Trophoblast cell (in vitro differentiated cells and primary cell): ENCODE results near the gene LINGO1.

Experiments used
- DNase-seq, 2 donors: peaks; one replicate each; pipeline ENCODE4 v3.0.0-alpha.2; 2016
- H2AFZ ChIP-seq: 2 replicates; pipeline ENCODE4 v1.6.1; 2013; ENCODE audit warnings: low read length, moderate library complexity, mild to moderate bottlenecking; ENCODE audit not compliant: insufficient read depth, poor library complexity
- H2AK5ac ChIP-seq: 2 replicates; pipeline ENCODE4 v1.6.1; 2013; ENCODE audit warnings: mild to moderate bottlenecking, low read length
- H2BK120ac ChIP-seq: 2 replicates; pipeline ENCODE4 v1.6.1; 2013; ENCODE audit warnings: low read length, mild to moderate bottlenecking, moderate library complexity; ENCODE audit not compliant: insufficient read depth, poor library complexity
- H2BK12ac ChIP-seq: 2 replicates; pipeline ENCODE4 v1.6.1; 2013; ENCODE audit warnings: mild to moderate bottlenecking, low read length, moderate library complexity
- H2BK5ac ChIP-seq: 2 replicates; pipeline ENCODE4 v1.6.1; 2013; ENCODE audit warnings: low read length, low read depth, moderate library complexity, mild to moderate bottlenecking; ENCODE audit not compliant: poor library complexity
- H3K14ac ChIP-seq: 2 replicates; pipeline ENCODE4 v1.6.1; 2013; ENCODE audit warnings: mild to moderate bottlenecking, low read length
- H3K18ac ChIP-seq: 2 replicates; pipeline ENCODE4 v1.6.1; 2013; ENCODE audit warnings: mild to moderate bottlenecking, low read length
- H3K23ac ChIP-seq: 2 replicates; pipeline ENCODE4 v1.6.1; 2013; ENCODE audit warnings: low read length
- H3K27ac ChIP-seq: 2 replicates; pipeline ENCODE4 v1.5.1; 2013; ENCODE audit warnings: low read depth, mild to moderate bottlenecking, inconsistent platforms, low read length, moderate library complexity
- H3K27me3 ChIP-seq: 2 replicates; pipeline ENCODE4 v1.6.1; 2013; ENCODE audit warnings: inconsistent platforms, mild to moderate bottlenecking, low read length, moderate library complexity; ENCODE audit not compliant: insufficient read depth
- H3K36me3 ChIP-seq, 2 experiments: 1 replicate in 1 of 2; 2 replicates in 1 of 2; pipeline ENCODE4 v1.6.1; 2013; ENCODE audit warnings: low read length in 2 of 2, mild to moderate bottlenecking in 2 of 2, moderate library complexity in 1 of 2; ENCODE audit not compliant: insufficient read depth in 2 of 2, control insufficient read depth in 1 of 2
- H3K4ac ChIP-seq: 2 replicates; pipeline ENCODE4 v1.6.1; 2013; ENCODE audit warnings: low read depth, mild to moderate bottlenecking, low read length, moderate library complexity
- H3K4me1 ChIP-seq, 2 experiments: 1 replicate in 1 of 2; 2 replicates in 1 of 2; pipeline ENCODE4 v1.6.1; 2013; ENCODE audit warnings: low read length in 2 of 2, mild to moderate bottlenecking in 2 of 2, moderate library complexity in 1 of 2; ENCODE audit not compliant: insufficient read depth in 2 of 2, control insufficient read depth in 1 of 2
- H3K4me2 ChIP-seq: 2 replicates; pipeline ENCODE4 v1.6.1; 2013; ENCODE audit warnings: inconsistent platforms, mild to moderate bottlenecking, low read length, moderate library complexity
- H3K4me3 ChIP-seq: 2 replicates; pipeline ENCODE4 v1.5.1; 2013; ENCODE audit warnings: mild to moderate bottlenecking, low read depth, low read length, inconsistent platforms
- H3K79me1 ChIP-seq: one replicate; pipeline ENCODE4 v1.6.1; 2013; ENCODE audit warnings: low read length
- H3K79me2 ChIP-seq: 2 replicates; pipeline ENCODE4 v1.6.1; 2013; ENCODE audit warnings: low read length, mild to moderate bottlenecking; ENCODE audit not compliant: control insufficient read depth, insufficient read depth, poor library complexity
- H3K9ac ChIP-seq: 2 replicates; pipeline ENCODE4 v1.6.1; 2013; ENCODE audit warnings: mild to moderate bottlenecking, low read length
- H3K9me3 ChIP-seq: 2 replicates; pipeline ENCODE4 v1.6.1; 2013; ENCODE audit warnings: low read depth, mild to moderate bottlenecking, control low read depth, inconsistent platforms, low read length; ENCODE audit not compliant: insufficient read depth
- H4K12ac ChIP-seq: 2 replicates; pipeline ENCODE4 v1.6.1; 2013; ENCODE audit warnings: low read depth, mild to moderate bottlenecking, low read length, moderate library complexity
- H4K8ac ChIP-seq: 2 replicates; pipeline ENCODE4 v1.6.1; 2013; ENCODE audit warnings: low read depth, mild to moderate bottlenecking, low read length, moderate library complexity
- H4K91ac ChIP-seq: one replicate; pipeline ENCODE4 v1.6.1; 2013; ENCODE audit warnings: low read depth, mild to moderate bottlenecking, low read length, moderate library complexity
- WGBS: extraction: QIAGEN DNeasy Blood & Tissue Kit; methylation state at CpG from one replicate; pipeline ENCODE4 v1.1.7; 2013; ENCODE audit warnings: missing lambda C conversion rate; ENCODE audit not compliant: insufficient read length, insufficient coverage; ENCODE audit errors: extremely low coverage; 5-methylcytosine and 5-hydroxymethylcytosine counted together

LINGO1 gene

GRCh38 chr15:77647961-77648360, 15.2 kb upstream of the LINGO1 start:
- H2BK12ac ChIP-seq, result no peak overlapping the region
- H3K79me1 ChIP-seq, result no peaks in the 10 kb centered on the region
- H2BK5ac ChIP-seq, result no peak overlapping the region
- H3K4me1 ChIP-seq, result no peaks in the 10 kb centered on the region
- no peaks in the 10 kb centered on the region for H3K79me2 ChIP-seq
- H3K4me2 ChIP-seq, result no peak overlapping the region
- H4K12ac ChIP-seq, result no peak overlapping the region
- H2AFZ ChIP-seq, result no peak overlapping the region
- H3K4ac ChIP-seq, result no peak overlapping the region
- H3K14ac ChIP-seq, result no peak overlapping the region
- no peak for DNase-seq
- H3K23ac ChIP-seq, result no peak overlapping the region
- H2BK120ac ChIP-seq, result no peak overlapping the region
- no peak overlapping the region for H3K27ac ChIP-seq
- H3K4me3 ChIP-seq, result peak overlapping the region; percentile 30
- no peak overlapping the region for H3K18ac ChIP-seq
- no peak overlapping the region for H4K91ac ChIP-seq
- H3K36me3 ChIP-seq, result no peaks in the 10 kb centered on the region
- no CpG with 5 or more reads among the region's 4 CpGs for WGBS
- no peaks in the 10 kb centered on the region for H3K9me3 ChIP-seq
- H3K27me3 ChIP-seq, result no peaks in the 10 kb centered on the region
- H4K8ac ChIP-seq, result no peak overlapping the region
- no peak overlapping the region for H3K9ac ChIP-seq
- H2AK5ac ChIP-seq, result no peak overlapping the region

- Histone ChIP-seq H3K79me1 (no peaks in the 10 kb centered on the region), H4K8ac (no peak overlapping the region), H2AFZ (no peak overlapping the region), H3K14ac (no peak overlapping the region), H2BK120ac (no peak overlapping the region), H3K23ac (no peak overlapping the region), H4K12ac (no peak overlapping the region), H2AK5ac (no peak overlapping the region), H3K4me1 (no peaks in the 10 kb centered on the region), H3K18ac (no peak overlapping the region), H3K79me2 (no peaks in the 10 kb centered on the region), H4K91ac (no peak overlapping the region), H3K4ac (no peak overlapping the region), H2BK12ac (no peak overlapping the region), H3K4me2 (no peak overlapping the region), H3K9ac (no peak overlapping the region), H3K36me3 (no peaks in the 10 kb centered on the region), H3K4me3 (no peak overlapping the region), H3K27ac (no peak overlapping the region), H2BK5ac (no peak overlapping the region), H3K27me3 (no peaks in the 10 kb centered on the region), H3K9me3 (no peaks in the 10 kb centered on the region)
- DNase-seq, result no peak
- WGBS, result no CpG with 5 or more reads among the region's 8 CpGs
Measured at GRCh38 chr15:77646104-77646694, 13.5 kb upstream of the LINGO1 start.

- H3K36me3 ChIP-seq, result no peaks in the 10 kb centered on the region
- no peaks in the 10 kb centered on the region for H3K9me3 ChIP-seq
- H3K18ac ChIP-seq, result no peak overlapping the region
- no peak overlapping the region for H4K91ac ChIP-seq
- WGBS, result no CpG with 5 or more reads among the region's 8 CpGs
- H3K9ac ChIP-seq, result no peak overlapping the region
- no peak overlapping the region for H4K8ac ChIP-seq
- no peak overlapping the region for H3K23ac ChIP-seq
- no peaks in the 10 kb centered on the region for H3K79me1 ChIP-seq
- no peak overlapping the region for H4K12ac ChIP-seq
- H2BK5ac ChIP-seq, result no peak overlapping the region
- no peak overlapping the region for H3K14ac ChIP-seq
- H3K79me2 ChIP-seq, result no peaks in the 10 kb centered on the region
- no peak overlapping the region for H2BK120ac ChIP-seq
- H3K4me1 ChIP-seq, result no peaks in the 10 kb centered on the region
- no peak overlapping the region for H3K4me2 ChIP-seq
- no peak for DNase-seq
- H3K4ac ChIP-seq, result no peak overlapping the region
- no peak overlapping the region for H3K27ac ChIP-seq
- no peak overlapping the region for H2BK12ac ChIP-seq
- H3K27me3 ChIP-seq, result no peaks in the 10 kb centered on the region
- H2AFZ ChIP-seq, result no peak overlapping the region
- H3K4me3 ChIP-seq, result no peak overlapping the region
- no peak overlapping the region for H2AK5ac ChIP-seq
Measured at GRCh38 chr15:77645602-77646001, 12.9 kb upstream of the LINGO1 start.

- Histone ChIP-seq H3K4ac (no peak overlapping the region), H3K4me2 (no peak overlapping the region)
Measured at GRCh38 chr15:77644543-77645247, 12.0 kb upstream of the LINGO1 start.

More at GRCh38 chr15:77644543-77645247, 12.0 kb upstream of the LINGO1 start:
- Histone ChIP-seq H3K27me3 (no peaks in the 10 kb centered on the region), H4K91ac (no peak overlapping the region), H2BK5ac (no peak overlapping the region), H2AK5ac (no peak overlapping the region), H4K12ac (no peak overlapping the region), H2BK12ac (no peak overlapping the region), H3K27ac (no peak overlapping the region), H3K23ac (no peak overlapping the region), H2AFZ (no peak overlapping the region), H3K18ac (no peak overlapping the region), H3K4me1 (no peaks in the 10 kb centered on the region), H2BK120ac (no peak overlapping the region), H3K14ac (no peak overlapping the region), H3K79me2 (no peaks in the 10 kb centered on the region), H3K9me3 (no peaks in the 10 kb centered on the region), H3K79me1 (no peaks in the 10 kb centered on the region), H3K36me3 (no peaks in the 10 kb centered on the region), H4K8ac (no peak overlapping the region), H3K9ac (no peak overlapping the region), H3K4me3 (no peak overlapping the region)
- DNase-seq, result no peak
- no CpG with 5 or more reads among the region's 14 CpGs for WGBS
